Measurements from ENCODE around the gene SMIM13. TPM values are rescaled to one million over a fixed set of nuclear protein-coding genes. Genes with fewer than 3 reads are reported as not detected.

SMIM13 gene
- 17.2 and 18.4 TPM in 2 replicates for total RNA-seq (2014; rRNA removed; shearing (Covaris generic); ENCODE audit: low replicate concordance)

DNA sequence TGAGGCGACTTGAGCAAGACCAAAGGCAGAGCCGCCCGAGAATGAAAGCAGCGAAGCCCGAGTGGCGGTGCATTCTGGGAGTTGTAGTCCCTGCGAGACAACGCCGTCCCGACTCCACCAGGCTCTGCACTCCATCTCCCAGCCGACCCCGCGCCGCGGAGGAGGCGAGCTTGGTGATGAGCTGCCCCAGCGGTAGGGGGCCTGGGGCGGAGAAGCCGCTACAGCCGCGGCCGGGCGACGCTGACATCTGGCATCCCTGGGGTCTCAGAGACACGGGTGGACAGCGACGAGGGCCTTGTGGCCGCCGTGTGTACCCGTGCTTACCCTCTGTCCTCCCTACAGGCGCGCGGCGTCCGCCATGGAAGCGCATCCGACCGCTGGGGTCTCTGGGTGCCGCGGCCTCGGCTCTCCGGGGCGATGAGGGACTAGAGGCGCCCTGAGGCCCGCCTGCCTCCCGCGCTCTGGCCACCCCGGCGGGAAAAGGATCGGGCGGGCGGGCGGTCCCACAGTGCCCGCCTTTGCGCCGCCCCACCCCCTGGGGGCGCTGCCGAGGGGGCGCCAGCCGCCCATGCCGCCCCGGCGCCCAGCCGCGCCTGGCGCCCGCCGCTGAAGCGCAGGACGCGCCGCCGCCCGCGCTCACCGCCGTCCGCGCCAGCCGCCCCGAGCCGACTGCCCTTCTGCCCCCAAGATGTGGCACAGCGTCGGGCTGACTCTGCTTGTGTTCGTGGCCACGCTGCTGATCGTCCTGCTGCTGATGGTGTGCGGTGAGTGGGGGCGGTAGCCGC is at the start of gene SMIM13:
Gene SMIM13, plus strand, starts transcription at position 209 of the 785 bp plus-strand sequence. Its CDS starts 480 bp downstream, at position 689.
- peak; percentile 97 for DNase-seq (ENCODE audit: low read depth)
- in situ Hi-C loops (cut with HindIII; ENCODE audit: low pct_unique_long_range_greater_than_20kb, low sequenced_read_pairs) = no loop called here

DNA sequence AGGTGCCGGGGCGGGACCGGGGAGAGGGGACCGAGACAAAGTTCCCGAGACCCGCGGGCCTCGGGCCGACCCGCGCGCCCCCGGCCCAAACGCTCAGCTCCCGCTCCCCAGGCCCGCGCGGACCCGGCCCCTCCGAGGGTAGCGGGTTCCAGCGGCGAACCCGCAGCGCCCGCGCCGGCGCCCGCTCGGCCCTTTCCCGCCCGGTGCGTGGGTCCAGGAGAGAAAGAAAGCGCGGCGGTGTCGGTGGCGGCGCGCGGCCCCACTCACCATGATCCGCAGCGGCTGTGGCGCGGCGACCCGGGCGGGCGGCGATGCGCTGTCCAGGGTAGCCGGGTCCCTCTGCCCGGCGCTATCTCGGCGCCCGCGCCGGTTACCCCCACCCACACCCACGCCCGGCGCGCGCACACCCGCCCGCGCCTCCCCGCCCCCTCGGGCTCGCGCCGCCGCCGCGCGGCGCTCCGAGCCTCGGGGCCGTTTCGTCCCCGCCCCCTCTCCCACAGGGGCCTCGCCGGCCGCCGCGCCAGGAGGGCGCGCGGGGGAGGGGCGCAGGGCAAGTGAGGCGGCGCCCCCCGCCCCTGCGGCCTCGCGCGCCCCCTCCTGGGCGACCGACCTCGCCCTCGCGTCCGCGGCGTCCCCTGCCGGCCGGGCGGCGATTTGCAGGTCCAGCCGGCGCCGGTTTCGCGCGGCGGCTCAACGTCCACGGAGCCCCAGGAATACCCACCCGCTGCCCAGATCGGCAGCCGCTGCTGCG is 49.5 kb upstream of the SMIM13 start, which contains the start of gene ELOVL2:
Gene ELOVL2, minus strand, starts transcription at position 345 of the 751 bp plus-strand sequence. Its CDS starts 75 bp downstream, at position 270.
- peak; percentile 46 for DNase-seq (ENCODE audit: low read depth)
- in situ Hi-C loops (cut with HindIII; ENCODE audit: low pct_unique_long_range_greater_than_20kb, low sequenced_read_pairs) = no loop called here

DNA sequence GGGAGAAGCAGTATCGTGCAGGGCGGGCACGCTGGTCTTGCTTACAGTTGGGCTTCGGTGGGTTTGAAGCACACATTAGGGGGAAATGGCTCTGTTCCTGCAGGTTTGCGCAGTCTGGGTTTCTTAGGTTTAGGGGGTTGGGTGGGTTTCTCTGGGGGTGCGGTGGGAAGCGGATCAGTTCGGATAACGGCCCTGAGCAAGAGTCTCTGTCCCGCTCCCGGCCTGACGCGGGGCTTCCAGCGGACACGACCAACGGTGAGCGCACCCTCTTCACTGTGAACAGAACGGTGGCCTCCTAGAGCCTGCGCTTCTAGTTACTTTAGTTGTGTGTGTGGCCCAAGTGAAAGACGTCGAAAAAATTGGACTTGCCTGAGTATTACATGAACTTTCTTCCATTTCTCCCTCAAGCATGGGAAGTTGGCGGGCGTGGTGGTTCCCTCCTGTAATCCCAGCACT is 48.9 kb upstream of the SMIM13 start:
- in situ Hi-C loops (cut with HindIII; ENCODE audit: low pct_unique_long_range_greater_than_20kb, low sequenced_read_pairs) = no loop called here
- DNase-seq (ENCODE audit: low read depth) = no peak

DNA sequence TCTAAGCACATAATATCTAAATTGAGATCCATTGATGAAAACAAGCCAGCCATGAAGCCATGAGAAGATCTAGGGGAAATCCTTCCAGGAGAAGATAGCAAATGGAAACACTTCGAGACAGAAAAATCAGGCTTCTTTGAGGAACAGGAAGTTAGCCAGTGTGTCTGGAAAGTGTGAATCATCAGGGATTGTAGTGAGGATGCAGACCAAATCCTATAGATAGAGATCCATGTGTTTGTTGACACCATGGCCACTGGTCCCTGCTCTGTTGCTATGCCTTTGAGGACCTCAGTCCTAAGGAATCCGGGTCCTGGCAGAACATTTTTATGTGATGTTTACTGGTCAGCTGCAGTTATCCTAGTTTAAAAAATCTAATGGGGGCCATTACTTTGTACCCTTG is 42.9 kb upstream of the SMIM13 start:
- DNase-seq (ENCODE audit: low read depth) = peak; percentile 28
- in situ Hi-C loops (cut with HindIII; ENCODE audit: low pct_unique_long_range_greater_than_20kb, low sequenced_read_pairs) = no loop called here

DNA sequence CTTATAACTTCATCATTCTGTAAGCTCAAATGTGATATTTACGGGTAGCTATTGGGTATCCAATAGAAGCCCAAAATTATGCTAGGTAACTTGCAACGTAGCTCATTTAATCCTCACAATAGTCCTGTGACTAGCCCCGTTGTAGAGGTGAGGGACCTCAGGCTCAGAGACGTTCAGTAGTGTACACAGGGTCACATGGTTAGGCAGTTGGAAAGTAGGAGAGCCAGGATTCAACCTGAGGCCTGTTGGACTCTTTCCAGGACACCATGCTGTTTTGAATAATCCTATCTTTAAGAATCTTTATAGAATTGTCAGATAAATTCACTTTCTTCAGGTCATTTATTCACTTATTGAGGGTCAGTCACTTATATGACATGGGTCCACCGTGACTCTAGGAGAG is 40.3 kb upstream of the SMIM13 start:
- no peak for DNase-seq (ENCODE audit: low read depth)
- in situ Hi-C loops (cut with HindIII; ENCODE audit: low pct_unique_long_range_greater_than_20kb, low sequenced_read_pairs) = no loop called here

DNA sequence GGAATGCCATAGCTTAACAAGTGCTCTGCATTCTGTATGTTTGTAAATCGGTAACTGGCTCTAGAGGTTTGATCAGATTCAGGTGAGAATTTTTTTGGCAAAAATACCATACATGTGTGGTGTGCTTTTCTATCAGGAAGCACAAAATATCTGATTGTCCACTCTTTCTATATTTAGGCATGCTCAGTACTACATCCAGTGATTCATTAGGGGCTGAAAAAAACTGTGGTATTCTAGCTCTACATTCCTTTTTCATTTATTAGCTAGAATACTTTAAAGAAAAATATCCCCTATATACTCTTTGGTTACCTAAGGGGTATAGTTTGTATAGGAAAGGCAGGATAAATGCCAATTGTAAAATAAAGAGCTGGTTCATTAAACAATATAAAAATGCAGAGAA is 38.9 kb upstream of the SMIM13 start:
- DNase-seq (ENCODE audit: low read depth) = no peak
- in situ Hi-C loops (cut with HindIII; ENCODE audit: low pct_unique_long_range_greater_than_20kb, low sequenced_read_pairs) = no loop called here

DNA sequence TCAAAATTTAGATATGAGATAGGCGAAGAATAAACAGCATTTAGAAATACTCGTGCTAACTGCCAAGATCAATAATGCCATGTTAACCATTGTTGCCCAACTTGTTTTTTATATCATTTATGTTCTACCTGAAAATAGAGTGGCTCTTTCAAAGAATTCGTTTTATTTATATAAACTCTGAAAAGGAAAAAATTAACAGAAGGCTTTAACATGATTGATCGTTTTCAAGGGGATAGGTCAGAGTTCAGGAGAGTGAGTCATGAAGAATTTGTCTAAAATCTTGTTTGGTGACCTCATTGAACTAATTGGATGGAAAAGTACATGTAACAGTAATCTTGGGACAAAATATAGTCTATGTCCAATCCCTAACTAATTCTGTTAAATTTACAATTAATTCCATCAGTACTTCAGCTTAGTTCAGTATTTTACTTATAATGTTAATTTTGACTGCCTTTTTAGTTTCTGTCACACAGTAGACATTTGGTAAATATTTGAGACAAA is 38.5 kb upstream of the SMIM13 start:
- peak; percentile 87 for DNase-seq (ENCODE audit: low read depth)
- in situ Hi-C loops (cut with HindIII; ENCODE audit: low pct_unique_long_range_greater_than_20kb, low sequenced_read_pairs) = no loop called here

DNA sequence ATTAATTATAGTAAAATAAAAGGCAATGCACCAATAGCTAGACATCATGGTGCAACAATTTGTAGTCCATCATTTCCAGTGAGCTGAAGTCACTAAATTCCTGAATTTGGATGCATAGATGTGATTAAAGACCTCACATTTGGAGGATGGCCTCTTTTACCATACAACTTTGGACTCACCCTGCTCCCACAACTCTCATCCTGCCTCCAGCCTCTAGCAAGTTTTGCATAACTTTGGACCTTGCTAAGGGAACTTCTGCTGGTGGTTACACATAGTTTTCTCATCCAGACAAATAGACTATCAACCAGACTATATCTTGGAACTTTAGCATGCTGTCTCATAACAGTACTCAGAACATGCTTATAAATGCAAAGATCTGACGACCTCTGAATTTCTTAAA is 36.8 kb upstream of the SMIM13 start:
- DNase-seq (ENCODE audit: low read depth) = no peak
- in situ Hi-C loops (cut with HindIII; ENCODE audit: low pct_unique_long_range_greater_than_20kb, low sequenced_read_pairs) = no loop called here

DNA sequence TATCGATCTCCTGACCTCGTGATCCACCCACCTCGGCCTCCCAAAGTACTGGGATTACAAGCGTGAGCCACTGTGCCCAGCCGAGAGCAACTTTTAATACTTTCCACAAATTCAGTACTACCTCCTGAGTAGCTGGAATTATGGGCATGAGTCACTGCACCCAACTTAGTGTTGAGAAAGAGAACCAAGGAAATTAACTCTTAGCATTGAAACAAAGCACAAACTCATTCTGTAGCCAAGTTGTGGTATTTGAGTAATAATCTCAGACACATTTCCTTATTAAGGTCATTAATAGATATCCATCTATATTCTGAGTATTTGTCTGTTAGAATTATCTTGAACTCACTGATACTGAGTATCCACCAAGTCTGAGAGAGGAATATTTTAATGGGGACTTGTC is 35.2 kb upstream of the SMIM13 start:
- DNase-seq (ENCODE audit: low read depth) = no peak
- in situ Hi-C loops (cut with HindIII; ENCODE audit: low pct_unique_long_range_greater_than_20kb, low sequenced_read_pairs) = no loop called here

DNA sequence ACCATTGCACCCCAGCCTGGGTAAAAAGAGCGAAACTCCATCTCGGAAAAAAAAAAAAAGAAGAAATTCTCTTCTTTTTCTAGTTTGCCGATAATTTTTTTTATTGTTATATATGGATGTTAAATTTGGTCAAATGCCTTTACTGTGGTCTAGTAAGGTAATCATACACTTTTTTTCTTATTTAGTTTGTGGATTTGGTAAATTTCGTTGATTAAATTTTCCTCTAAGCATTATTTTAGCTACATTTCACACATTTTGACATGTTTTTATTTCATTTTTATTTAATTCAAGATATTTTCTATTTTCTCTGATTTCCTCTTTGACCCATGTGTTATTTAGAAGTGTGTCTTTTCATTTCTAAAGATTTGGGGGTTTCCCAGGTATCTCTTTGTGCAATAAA is 31.6 kb upstream of the SMIM13 start:
- in situ Hi-C loops (cut with HindIII; ENCODE audit: low pct_unique_long_range_greater_than_20kb, low sequenced_read_pairs) = no loop called here
- no peak for DNase-seq (ENCODE audit: low read depth)

DNA sequence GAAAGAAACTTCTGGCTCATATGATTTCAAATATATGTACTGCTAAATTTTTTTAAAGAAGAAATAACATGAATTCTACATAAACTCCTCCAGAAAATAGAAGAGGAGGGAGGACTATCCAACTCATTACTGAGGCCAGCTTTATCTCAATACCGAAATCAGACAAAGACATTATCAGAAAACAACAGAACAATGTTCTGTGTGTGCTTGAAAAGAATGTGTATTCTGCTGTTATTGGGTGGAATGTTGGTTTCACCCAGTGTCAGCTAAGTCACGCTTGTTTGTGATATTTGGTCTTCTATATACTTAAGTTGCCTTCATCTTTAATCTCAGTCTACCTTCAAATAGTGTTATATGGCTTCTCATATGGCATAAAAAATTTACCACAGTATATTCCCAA is 30.9 kb upstream of the SMIM13 start:
- no peak for DNase-seq (ENCODE audit: low read depth)
- in situ Hi-C loops (cut with HindIII; ENCODE audit: low pct_unique_long_range_greater_than_20kb, low sequenced_read_pairs) = no loop called here

DNA sequence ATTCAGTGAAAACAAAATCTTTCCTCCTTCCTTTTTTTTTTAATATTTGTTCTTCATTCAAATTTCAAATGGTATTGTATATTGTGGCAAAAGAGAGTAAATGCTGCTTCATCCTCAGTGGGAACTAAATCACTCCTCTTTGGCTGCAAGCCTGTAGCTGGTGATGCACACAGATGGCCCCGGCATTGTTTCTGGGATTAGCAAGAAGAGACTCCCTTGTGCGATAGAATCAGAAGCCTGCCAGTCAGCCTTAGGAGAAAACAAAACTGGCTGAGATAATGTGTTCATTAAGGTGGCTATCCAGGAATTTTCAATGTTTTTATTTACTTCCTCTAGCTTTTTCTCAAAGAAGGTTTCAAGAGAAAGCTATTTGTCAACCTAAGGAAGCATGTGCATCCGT is 28.8 kb upstream of the SMIM13 start:
- DNase-seq (ENCODE audit: low read depth) = no peak
- in situ Hi-C loops (cut with HindIII; ENCODE audit: low pct_unique_long_range_greater_than_20kb, low sequenced_read_pairs) = no loop called here

DNA sequence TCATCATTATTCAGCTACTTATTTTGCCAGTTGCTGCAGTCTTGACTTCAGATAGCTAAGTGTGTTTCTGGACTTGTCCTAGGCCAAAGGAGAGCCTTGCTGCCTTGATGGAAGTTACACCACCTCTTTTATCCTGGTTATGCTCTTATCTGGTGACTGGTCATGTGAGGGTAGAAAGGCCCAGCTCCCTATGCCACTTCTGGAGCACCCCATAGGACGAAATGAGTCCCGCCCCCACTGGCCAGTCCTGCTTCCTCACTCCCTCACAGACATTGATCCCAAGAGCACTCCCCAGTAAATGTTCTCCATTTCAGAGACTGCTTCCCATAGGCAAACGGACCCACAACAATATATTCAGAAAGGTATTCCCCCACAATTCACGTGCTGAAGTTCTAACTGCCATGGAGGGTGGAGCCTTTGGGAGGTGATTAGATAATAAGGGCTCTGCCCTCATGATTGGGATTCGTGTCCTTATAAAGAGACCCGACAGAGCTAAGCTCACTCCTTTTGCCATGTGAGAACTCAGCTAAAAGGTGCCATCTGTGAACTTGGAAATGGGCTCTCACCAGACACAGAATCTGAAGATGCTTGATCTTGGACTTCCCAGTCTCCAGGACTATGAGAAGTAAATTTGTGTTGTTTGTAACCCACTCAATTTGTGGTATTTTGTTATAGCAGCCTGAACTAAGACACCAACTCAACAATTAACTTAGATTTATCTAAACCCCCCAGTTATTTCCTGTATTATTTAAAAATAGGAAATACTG is 28.0 kb upstream of the SMIM13 start:
- no peak for DNase-seq (ENCODE audit: low read depth)
- in situ Hi-C loops (cut with HindIII; ENCODE audit: low pct_unique_long_range_greater_than_20kb, low sequenced_read_pairs) = no loop called here

DNA sequence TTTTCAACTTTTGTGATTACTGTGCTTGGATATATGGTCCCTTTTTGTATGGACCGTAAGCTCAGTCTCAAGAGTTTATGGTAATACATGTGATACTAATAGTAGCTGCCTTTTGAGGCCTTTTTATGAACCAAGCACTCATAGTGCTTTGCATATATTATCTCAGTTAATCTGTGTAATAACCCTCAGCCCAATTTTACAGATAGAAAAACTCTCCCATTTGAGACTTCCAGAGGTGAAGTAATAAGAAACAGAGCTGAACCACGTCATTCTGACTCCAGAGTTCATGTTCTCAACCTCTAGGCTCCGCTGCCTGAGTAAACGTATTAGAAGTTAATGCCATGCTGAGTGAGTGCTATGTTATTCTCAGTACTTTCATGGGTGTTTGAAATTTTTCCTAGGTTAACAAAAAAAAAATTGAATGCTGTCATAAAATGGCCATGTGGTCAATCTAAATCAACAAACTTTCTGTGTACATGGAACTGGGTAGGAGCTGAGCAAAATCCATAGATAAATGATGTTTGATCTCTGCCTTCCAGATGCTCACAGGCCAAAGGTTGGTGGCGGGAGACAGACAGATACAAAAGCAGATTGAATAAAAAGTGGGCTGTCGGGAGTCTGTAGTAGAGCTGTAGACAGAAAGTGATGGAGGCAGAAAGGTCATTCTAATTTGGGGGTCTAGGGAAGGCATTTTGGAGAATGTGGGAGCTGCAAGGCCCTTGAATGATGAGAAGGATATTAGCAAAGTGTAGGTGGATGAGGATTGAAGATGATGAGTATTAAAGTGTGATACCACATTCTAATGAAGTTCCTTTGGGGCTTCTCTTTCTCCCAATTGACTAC is 26.9 kb upstream of the SMIM13 start:
- DNase-seq (ENCODE audit: low read depth) = no peak
- in situ Hi-C loops (cut with HindIII; ENCODE audit: low pct_unique_long_range_greater_than_20kb, low sequenced_read_pairs) = no loop called here

DNA sequence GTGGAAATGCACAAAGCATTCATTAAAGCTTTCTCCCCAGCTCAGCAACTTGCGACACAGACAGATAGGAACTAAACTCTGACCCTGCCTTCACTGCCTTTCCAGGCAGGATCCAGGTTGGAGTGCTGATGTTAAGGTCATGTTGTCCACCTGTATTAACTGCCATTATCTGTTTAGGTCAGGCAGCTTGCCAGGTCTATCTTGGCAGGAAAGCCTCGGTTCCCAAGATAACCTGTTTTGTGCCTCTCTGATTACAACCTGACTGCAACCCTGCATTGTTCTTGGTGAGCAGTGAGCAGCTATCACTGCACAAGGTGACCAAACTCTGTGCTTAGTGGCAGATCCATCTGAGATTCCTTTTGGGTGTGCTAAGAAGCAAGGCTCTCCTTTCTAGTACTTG is 26.3 kb upstream of the SMIM13 start:
- DNase-seq (ENCODE audit: low read depth) = no peak
- in situ Hi-C loops (cut with HindIII; ENCODE audit: low pct_unique_long_range_greater_than_20kb, low sequenced_read_pairs) = no loop called here

DNA sequence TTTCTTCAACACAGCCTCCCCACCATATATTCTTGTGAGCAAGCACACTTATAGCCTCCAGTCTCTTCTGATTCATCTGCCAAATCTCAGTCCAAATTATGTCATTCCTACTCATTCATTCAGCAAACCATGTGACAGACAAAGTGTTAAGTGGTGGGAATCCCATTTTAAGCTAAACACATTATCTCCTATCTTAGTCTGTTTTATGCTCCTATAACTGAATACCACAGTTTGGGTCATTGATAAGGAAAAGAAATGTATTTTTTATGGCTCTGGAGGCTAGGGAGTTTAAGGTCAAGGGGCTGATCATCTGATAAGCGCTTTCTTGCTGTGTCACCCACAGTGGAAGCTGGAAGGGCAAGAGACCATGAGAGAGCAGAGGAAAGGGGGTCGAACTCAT is 23.9 kb upstream of the SMIM13 start:
- no peak for DNase-seq (ENCODE audit: low read depth)
- in situ Hi-C loops (cut with HindIII; ENCODE audit: low pct_unique_long_range_greater_than_20kb, low sequenced_read_pairs) = no loop called here

DNA sequence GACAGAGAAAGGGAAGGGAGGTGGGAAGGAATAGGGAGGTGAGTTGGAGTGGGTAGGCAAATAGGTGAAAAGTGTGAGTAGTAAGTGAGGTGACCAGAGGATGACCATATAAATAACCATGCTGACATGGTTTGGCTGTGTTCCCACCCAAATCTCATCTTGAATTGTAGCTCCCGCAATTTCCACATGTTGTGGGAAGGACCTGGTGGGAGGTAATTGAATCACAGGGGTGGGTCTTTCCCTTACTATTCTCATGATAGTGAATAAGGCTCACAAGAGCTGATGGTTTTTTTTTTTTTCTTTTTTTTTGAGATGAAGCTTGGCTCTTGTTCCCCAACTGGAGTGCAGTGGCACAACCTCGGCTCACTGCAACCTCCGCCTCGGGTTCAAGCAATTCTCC is 21.5 kb upstream of the SMIM13 start:
- in situ Hi-C loops (cut with HindIII; ENCODE audit: low pct_unique_long_range_greater_than_20kb, low sequenced_read_pairs) = no loop called here
- no peak for DNase-seq (ENCODE audit: low read depth)

DNA sequence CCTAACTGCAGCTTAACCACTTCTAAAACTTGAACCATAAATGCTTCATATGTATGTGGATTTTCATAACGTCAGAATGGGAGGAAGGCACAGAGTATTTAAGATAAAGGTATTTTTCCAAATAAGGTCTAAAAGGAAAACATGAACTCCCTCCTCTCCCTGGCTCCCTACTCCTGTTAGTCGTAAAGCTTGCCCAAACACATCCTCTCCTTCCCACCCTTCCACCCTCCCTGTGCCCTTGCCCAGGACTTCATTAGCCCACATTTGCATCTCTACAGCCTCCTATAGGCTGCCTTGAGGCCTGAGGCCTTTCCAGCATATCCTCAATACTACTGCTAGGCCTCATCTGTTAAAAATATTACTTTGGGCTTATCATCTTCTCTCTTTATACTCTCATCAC is 17.1 kb upstream of the SMIM13 start:
- DNase-seq (ENCODE audit: low read depth) = no peak
- in situ Hi-C loops (cut with HindIII; ENCODE audit: low pct_unique_long_range_greater_than_20kb, low sequenced_read_pairs) = no loop called here

All from Caki2 (cell line).